HG03280 (cell line): ENCODE data around the gene TLL2.

Experiments
- ATAC-seq: cut with Tn5 transposase; IDR thresholded peaks from one replicate; pipeline ENCODE4 v1.9.1; 2021; ENCODE audit warnings: mild to moderate bottlenecking, moderate library complexity; ENCODE audit not compliant: unreplicated experiment

TLL2 gene

GRCh38 chr10:96367470-96367869 is 146.3 kb downstream of the TLL2 start:
- ATAC-seq = no peak

- no peak for ATAC-seq
Observed at GRCh38 chr10:96366508-96366907, 147.2 kb downstream of the TLL2 start.

GRCh38 chr10:96365571-96365970 is 148.2 kb downstream of the TLL2 start:
- ATAC-seq = no peak

GRCh38 chr10:96360766-96361165 is 153.0 kb downstream of the TLL2 start:
- ATAC-seq = no peak

GRCh38 chr10:96360331-96360730 is 153.4 kb downstream of the TLL2 start:
- no peak for ATAC-seq

- ATAC-seq = no peak
Observed at GRCh38 chr10:96359616-96360015, 154.1 kb downstream of the TLL2 start.

GRCh38 chr10:96358851-96359540 is 154.7 kb downstream of the TLL2 start, which contains the start of gene OPALIN:
OPALIN (minus strand) TSS chr10:96359002; CDS start chr10:96358896, 106 bp downstream.
- ATAC-seq = no peak

- no peak for ATAC-seq
Observed at GRCh38 chr10:96357038-96357620, 156.6 kb downstream of the TLL2 start.

- ATAC-seq = no peak
Observed at GRCh38 chr10:96352582-96352981, 161.1 kb downstream of the TLL2 start.

- ATAC-seq = no peak
Observed at GRCh38 chr10:96352027-96352426, 161.7 kb downstream of the TLL2 start.

- ATAC-seq = no peak
Observed at GRCh38 chr10:96346295-96346694, 167.4 kb downstream of the TLL2 start.

- no peak for ATAC-seq
Observed at GRCh38 chr10:96345222-96345621, 168.5 kb downstream of the TLL2 start.

- ATAC-seq = no peak
Observed at GRCh38 chr10:96344178-96344577, 169.5 kb downstream of the TLL2 start.

- no peak for ATAC-seq
Observed at GRCh38 chr10:96342402-96342801, 171.3 kb downstream of the TLL2 start.

GRCh38 chr10:96341219-96342182 is 172.2 kb downstream of the TLL2 start:
- ATAC-seq = no peak

GRCh38 chr10:96339956-96340904 is 173.5 kb downstream of the TLL2 start:
- ATAC-seq = no peak

GRCh38 chr10:96339383-96339782 is 174.3 kb downstream of the TLL2 start:
- ATAC-seq = no peak

GRCh38 chr10:96338279-96338925 is 175.3 kb downstream of the TLL2 start:
- no peak for ATAC-seq

- no peak for ATAC-seq
Observed at GRCh38 chr10:96337106-96337505, 176.6 kb downstream of the TLL2 start.
